Melanocyte of skin (primary cell): ENCODE results near the gene CSF3R. TPM values are rescaled to one million over a fixed set of nuclear protein-coding genes. Genes with fewer than 3 reads are reported as not detected.

Source experiments
- small RNA-seq, 2 donors: library from RNA; depleted of rRNA; stranded (forward); fragments of <200 nt; gene quantifications; one replicate each; pipeline ENCODE3, GENCODE V24; 2012
- total RNA-seq, 2 donors: library from RNA; depleted of rRNA; stranded (reverse); fragments of >200 nt; gene quantifications; 2 replicates each; pipeline ENCODE4 v1.2.3, GENCODE V29; 2012

CSF3R gene
- total RNA-seq: under 1 TPM in 1 of 2 donors, not detected in 1; under 0.01 TPM

GRCh38 chr1:36482724-36483388 is at the start of gene CSF3R:
Gene CSF3R, minus strand, starts transcription at chr1:36482913. Its CDS starts 3,417 bp downstream, at chr1:36479496.

GRCh38 chr1:36463803-36464604 is 18.7 kb downstream of the CSF3R start, which contains the start of gene MRPS15:
Gene MRPS15, minus strand, starts transcription at chr1:36464384. Its CDS starts 109 bp downstream, at chr1:36464275.

GRCh38 chr1:36450270-36450918 is 32.3 kb downstream of the CSF3R start, which contains the start of gene OSCP1:
Gene OSCP1, minus strand, starts transcription at chr1:36450451. Its CDS starts 82 bp downstream, at chr1:36450369.

Small RNA genes lying within 50 kb of the gene (small RNA-seq; reads per million reads assigned to genes)
- 0.93 to 1.6 reads per million in 2 donors for gene SNORA63C

Other genes starting within 250 kb of the CSF3R start
- 1 to 10 TPM; 2.3 to 6.2 TPM for gene SH3D21, start 176.5 kb downstream of the CSF3R start, total RNA-seq
- gene EVA1B, start 159.3 kb downstream of the CSF3R start, total RNA-seq: 10 to 100 TPM; 54.7 to 74.6 TPM
- 10 to 100 TPM; 17.6 to 22.0 TPM for gene STK40, start 97.0 kb downstream of the CSF3R start, total RNA-seq
- gene LSM10, start 85.0 kb downstream of the CSF3R start, total RNA-seq: 10 to 100 TPM; 11.0 to 14.0 TPM
- gene OSCP1, start 32.5 kb downstream of the CSF3R start, total RNA-seq: 1 to 10 TPM; 5.7 to 6.2 TPM
- 100 to 1,000 TPM in 1 of 2 donors, 10 to 100 TPM in 1; 70.9 to 122 TPM for gene MRPS15, start 18.5 kb downstream of the CSF3R start, total RNA-seq